ENCODE data around the gene VPREB3.

Gene VPREB3

DNA sequence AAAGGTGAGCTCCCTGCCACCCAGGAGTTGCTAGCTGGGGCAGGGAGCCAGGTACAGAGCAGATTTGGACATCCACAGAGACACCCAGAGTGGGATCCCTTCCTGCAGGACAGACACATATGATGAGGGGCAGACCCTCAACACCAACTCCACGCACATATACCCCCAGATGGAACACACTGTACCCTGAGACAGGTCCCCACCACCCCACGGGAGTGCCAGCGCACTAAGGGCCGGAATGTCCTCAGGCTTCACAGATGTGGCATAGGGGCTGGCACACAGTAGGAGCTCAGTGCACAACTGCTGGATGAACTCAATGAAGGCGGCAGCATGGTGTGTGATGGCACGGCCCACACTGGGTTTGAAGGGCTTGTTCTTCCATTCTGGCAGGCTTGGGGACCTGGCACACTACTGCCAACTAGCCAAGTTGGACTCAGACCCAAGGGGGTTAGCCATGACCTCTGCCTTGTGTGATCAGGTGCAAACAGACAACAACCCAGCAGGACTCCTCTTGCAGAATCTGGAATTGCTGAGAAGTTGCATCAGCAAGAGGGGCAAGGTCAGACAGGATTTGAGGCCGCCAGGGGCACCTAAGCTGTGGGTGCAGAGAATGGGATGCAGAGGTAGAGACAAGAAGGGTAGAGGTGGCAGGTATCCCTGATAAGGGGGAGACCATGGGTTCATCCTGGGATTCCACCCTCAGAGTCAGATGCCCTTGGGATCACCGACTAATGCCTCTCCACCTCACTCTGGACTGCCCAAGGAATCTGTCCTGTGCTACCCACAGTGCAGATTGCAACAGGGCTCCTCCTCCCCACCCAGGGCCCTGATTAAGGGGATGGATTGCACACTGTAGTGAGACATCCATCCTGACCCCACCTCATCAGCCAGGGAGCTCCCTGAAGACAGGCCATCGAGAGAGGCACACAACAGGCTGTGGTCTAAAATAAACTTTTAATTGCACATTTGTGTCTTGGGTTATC lies 11.0 kb upstream of the VPREB3 start:
- no peak for DNase-seq (ENCODE audit: low read depth in 4 of 4, low spot score in 1 of 4)

DNA sequence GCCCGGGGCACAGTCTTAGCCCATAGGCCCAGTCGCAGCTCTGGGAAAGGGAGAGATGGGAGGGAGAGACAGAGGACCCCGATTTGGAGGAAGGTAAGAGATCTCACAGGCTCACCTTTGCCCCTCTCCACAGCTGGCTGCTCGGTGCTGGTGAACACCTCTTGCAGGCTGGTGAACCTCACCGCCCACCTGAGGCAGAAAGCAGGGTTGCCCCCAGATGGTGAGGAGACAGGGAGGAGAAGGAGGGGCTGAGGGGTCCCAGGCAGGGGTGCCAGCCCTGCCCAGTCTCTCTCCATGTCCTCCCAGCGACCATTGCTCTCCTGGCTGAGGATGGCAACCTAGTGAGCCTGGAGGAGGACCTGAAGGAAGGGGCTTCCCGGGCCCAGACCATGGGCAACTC lies 9.7 kb upstream of the VPREB3 start:
- no peak for DNase-seq (ENCODE audit: low read depth in 4 of 4, low spot score in 1 of 4)

DNA sequence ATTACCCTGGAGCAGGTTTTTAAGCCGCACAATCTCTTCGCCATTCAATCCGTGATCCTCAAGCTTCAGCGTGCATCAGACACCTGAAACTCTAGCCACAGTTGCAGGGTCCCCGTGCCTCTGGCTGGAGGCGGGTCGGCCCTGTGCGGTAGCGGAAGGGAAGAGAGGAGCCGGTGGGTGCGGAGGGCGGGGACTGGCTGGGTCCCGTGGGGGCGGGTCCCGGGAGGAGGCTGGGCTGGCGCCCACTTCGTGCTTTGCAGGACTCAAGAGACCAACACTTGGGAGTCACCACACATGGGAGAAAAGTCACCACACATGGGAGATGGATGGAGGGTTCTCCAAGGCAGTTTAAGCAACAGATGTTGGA lies 9.3 kb upstream of the VPREB3 start:
- peak in 2 of 4 experiments; percentile 54 to 57 for DNase-seq (ENCODE audit: low read depth in 4 of 4, low spot score in 1 of 4)

- DNase-seq (ENCODE audit: low read depth in 4 of 4, low spot score in 1 of 4) = no peak
Observed at GRCh38 chr22:23762842-23763578, 8.8 kb upstream of the VPREB3 start, which contains the start of gene C22orf15. Gene C22orf15, plus strand, starts transcription at chr22:23762990. Its CDS starts 317 bp downstream, at chr22:23763307.

DNA sequence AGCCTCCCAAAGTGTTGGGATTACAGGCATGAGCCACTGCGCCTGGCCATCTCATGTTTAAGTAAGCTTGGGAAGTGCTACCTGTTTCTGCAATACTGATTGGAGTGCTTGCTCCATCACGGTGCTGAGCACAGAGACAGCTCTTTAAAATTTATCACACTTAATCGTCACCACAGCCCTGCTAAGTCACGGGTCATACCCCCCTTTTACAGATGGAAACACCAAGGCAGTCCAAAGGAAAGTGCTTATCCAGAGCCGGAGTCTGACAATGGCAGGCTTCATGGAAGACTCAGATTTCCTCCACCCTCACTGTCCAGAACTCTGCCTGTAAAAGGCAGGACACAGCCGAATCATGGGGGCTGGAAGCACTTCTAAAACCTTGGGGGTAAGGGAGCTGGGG lies 5.8 kb upstream of the VPREB3 start:
- DNase-seq (ENCODE audit: low read depth in 4 of 4, low spot score in 1 of 4) = no peak

DNA sequence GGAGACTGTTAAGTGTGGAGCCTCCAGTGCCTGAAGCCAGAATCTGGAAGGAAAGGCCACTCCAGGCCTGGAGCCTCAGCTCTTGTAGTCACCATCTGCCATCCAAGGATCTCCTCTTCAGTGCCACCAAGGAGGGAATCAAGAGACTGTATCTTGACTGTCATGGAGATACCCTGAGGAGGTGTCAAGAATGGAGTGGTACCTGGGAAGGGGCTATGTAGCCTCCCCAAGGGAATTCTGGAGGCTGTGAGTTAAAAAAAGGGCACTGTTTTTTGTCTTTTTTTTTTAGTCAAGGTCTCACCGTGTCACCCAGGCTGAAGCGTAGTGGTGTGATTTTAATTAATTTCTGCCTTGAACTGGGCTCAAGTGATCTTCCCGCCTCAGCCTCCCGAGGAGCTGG lies 5.3 kb upstream of the VPREB3 start:
- DNase-seq (ENCODE audit: low read depth in 4 of 4, low spot score in 1 of 4) = no peak

GRCh38 chr22:23756891-23757290 lies 2.7 kb upstream of the VPREB3 start:
- DNase-seq (ENCODE audit: low read depth in 4 of 4, low spot score in 1 of 4) = no peak

GRCh38 chr22:23755711-23756110 lies 1.5 kb upstream of the VPREB3 start:
- no peak for DNase-seq (ENCODE audit: low read depth in 4 of 4, low spot score in 1 of 4)

DNA sequence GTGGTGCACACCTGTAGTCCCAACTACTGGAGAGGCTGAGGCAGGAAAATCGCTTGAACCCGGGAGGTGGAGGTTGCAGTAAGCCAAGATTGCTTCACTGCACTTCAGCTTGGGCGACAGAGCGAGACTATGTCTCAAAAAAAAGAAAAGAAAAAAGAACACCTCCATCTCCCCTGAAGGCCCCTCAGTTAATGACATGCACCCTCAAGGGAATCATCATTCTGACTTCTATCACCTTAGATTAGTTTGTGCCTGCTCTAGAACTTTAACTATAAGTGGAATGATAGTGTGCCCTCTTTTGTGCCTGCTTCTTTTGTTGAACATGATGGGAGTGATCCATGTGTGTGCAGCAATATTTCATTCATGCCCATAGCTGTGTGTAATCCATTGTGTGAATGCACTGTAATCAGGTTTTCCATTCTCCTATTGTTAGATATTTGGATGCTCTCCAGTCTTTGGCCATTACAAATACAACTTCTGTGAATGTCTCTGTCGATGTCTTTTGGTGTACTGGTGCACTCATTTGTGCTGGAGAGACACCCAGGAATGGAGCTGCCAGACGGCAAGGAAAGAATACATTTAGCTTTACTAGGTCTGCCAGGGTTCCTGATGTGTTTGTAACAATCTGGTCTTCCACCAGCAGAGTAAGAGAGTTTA lies 883 bp upstream of the VPREB3 start:
- DNase-seq (ENCODE audit: low read depth in 4 of 4, low spot score in 1 of 4) = no peak

DNA sequence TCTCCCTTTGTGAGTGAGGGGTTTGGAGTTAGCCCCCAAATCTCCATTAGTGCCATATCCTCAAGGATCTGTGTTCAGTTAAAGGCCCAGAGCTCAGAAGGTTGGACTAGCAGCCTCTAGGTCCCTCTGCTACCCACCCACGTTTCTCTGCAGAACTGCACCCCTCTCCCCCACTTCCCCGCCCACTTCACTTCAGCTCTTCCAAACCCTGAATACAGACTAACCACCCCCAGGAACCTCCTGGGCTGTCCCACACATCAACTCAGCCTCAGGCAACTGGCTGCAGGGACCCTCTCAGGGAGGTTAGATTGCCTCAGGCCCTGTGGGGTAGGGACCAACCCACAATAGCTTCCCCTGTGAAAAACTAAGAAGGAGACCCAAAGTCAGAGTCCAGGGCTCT lies 840 bp downstream of the VPREB3 start:
- DNase-seq (ENCODE audit: low read depth in 4 of 4, low spot score in 1 of 4) = no peak

DNA sequence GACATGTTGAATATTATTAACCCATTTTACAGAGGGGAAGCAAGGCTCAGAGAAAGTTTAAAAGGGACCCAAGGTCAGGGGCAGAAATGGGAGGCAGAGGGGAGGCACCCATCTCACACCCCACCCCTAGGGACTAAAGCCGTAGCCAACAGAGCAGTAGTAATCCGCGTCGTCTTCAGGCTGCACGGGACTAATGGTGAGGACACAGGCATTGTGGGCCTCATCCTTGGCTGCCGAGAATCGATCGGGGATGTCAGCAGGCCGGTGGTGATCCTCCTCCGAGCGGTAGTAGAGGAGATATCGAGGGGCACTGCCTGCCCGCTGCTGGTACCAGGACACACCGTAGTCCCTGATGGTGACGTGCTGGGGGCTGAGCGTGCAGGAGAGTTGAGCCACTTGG lies 1.5 kb downstream of the VPREB3 start:
- no peak for DNase-seq (ENCODE audit: low read depth in 4 of 4, low spot score in 1 of 4)

- no peak for DNase-seq (ENCODE audit: low read depth in 4 of 4, low spot score in 1 of 4)
Observed at GRCh38 chr22:23752090-23752691, 2.0 kb downstream of the VPREB3 start.

- no peak for DNase-seq (ENCODE audit: low read depth in 4 of 4, low spot score in 1 of 4)
Observed at GRCh38 chr22:23751441-23751996, 2.7 kb downstream of the VPREB3 start.

- peak; percentile 45 to 80 (median 64) for DNase-seq (ENCODE audit: low read depth in 4 of 4, low spot score in 1 of 4)
Observed at GRCh38 chr22:23750714-23751440, 3.3 kb downstream of the VPREB3 start, which contains the start of gene ZNF70. Gene ZNF70, minus strand, starts transcription at chr22:23751112. Its CDS starts 5,972 bp downstream, at chr22:23745140.

GRCh38 chr22:23750367-23750713 lies 3.9 kb downstream of the VPREB3 start:
- no peak for DNase-seq (ENCODE audit: low read depth in 4 of 4, low spot score in 1 of 4)

DNA sequence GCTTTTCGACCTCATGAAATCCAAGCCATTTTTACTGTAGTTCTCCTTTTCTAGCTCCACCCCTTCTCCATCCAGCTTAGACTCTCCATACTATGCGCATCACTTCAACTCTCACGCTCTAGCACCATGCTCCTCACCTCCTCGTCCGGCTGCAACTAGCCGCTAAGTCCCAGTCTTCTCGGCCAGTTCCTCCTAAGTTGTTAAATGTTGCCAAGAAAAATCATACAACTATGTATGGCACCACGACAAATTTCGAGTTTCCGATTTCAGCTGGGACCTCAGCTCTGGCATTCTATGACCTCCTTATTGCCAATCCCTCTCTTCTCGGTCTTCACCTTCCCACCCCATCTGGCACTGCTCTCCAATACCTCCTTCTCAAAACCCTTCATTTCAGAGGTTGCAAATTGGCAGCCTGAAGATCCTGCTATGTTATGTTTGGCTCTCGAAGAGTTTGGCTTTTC lies 4.4 kb downstream of the VPREB3 start:
- DNase-seq (ENCODE audit: low read depth in 4 of 4, low spot score in 1 of 4) = no peak

- no peak for DNase-seq (ENCODE audit: low read depth in 4 of 4, low spot score in 1 of 4)
Observed at GRCh38 chr22:23745791-23746190, 8.4 kb downstream of the VPREB3 start.

GRCh38 chr22:23744485-23744884 lies 9.7 kb downstream of the VPREB3 start:
- DNase-seq (ENCODE audit: low read depth in 4 of 4, low spot score in 1 of 4) = no peak

DNA sequence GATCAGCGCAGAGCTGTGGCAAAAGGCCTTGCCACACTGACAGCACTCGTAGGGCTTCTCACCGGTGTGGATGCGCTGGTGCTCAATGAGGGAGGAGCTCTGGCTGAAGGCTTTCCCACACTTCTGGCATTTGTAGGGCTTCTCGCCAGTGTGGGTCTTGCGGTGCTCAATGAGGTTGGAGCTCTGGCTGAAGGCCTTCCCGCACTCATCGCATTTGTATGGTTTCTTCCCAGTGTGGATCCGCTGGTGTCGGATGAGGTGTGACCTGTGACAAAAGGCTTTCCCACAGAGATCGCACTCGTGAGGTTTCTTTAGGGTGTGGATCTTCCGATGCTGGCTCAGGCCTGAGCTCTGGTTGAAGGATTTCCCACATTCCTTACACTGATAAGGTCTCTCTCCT lies 10.2 kb downstream of the VPREB3 start:
- no peak for DNase-seq (ENCODE audit: low read depth in 4 of 4, low spot score in 1 of 4)

- DNase-seq (ENCODE audit: low read depth in 4 of 4, low spot score in 1 of 4) = no peak
Observed at GRCh38 chr22:23743303-23743705, 10.9 kb downstream of the VPREB3 start.
